H1 (cell line): ENCODE results near the gene TLR5.

Source experiments
- CBX5 ChIP-seq: fragments of 300-800, 300-1000 bp; sonication (generic); IDR thresholded peaks from 2 replicates; pipeline ENCODE4 v1.7.1; 2016; ENCODE audit warnings: antibody characterized with exemption, low read length, low read depth
- CEBPB ChIP-seq: IDR thresholded peaks from 2 replicates; pipeline ENCODE4 v1.6.1; 2012; ENCODE audit warnings: low read depth, low read length
- EZH2 ChIP-seq: fragments of 200-600 bp; sonication (generic); IDR thresholded peaks from 2 replicates; pipeline ENCODE4 v1.7.1; 2012; ENCODE audit warnings: low read depth, mild to moderate bottlenecking, moderate library complexity, low read length, inconsistent platforms; ENCODE audit not compliant: severe bottlenecking
- FOSL1 ChIP-seq: IDR thresholded peaks from 2 replicates; pipeline ENCODE4 v1.6.1; 2011; ENCODE audit warnings: mild to moderate bottlenecking, low read depth, low read length, moderate library complexity; ENCODE audit not compliant: insufficient read depth
- GABPA ChIP-seq: IDR thresholded peaks from 2 replicates; pipeline ENCODE4 v1.6.1; 2011; ENCODE audit warnings: mild to moderate bottlenecking, low read length, moderate library complexity, borderline replicate concordance; ENCODE audit not compliant: insufficient read depth
- MAFK ChIP-seq: IDR thresholded peaks from 2 replicates; pipeline ENCODE4 v1.6.1; 2012; ENCODE audit warnings: low read depth, mild to moderate bottlenecking, improper control_type of control experiment, low read length
- SP4 ChIP-seq: IDR thresholded peaks from 2 replicates; pipeline ENCODE4 v1.6.1; 2012; ENCODE audit warnings: low read length, inconsistent platforms
- TAF7 ChIP-seq: optimal IDR thresholded peaks from 2 replicates; pipeline ENCODE3; 2011; ENCODE audit warnings: low read depth, mild to moderate bottlenecking, inconsistent platforms, low read length, moderate library complexity, borderline replicate concordance
- TBP ChIP-seq: IDR thresholded peaks from 2 replicates; pipeline ENCODE4 v1.6.1; 2011; ENCODE audit warnings: low read depth, low read length, improper control_type of control experiment
- TF ChIP-seq, protein P1 (sequence below): IDR thresholded peaks from 2 replicates; pipeline ENCODE4 v1.6.1; 2011; ENCODE audit warnings: low read length, improper control_type of control experiment
- TF ChIP-seq, protein P2 (sequence below), 3 experiments: IDR thresholded peaks; 1 replicate in 2 of 3; 2 replicates in 1 of 3; pipeline versions ENCODE4 v1.5.1 to v1.6.1; 2011; ENCODE audit warnings: low read length in 3 of 3, mild to moderate bottlenecking in 3 of 3, inconsistent platforms in 2 of 3, low read depth in 1 of 3, moderate library complexity in 1 of 3; ENCODE audit not compliant: insufficient read depth in 1 of 3; ENCODE audit errors: control extremely low read depth in 1 of 3

DNA sequence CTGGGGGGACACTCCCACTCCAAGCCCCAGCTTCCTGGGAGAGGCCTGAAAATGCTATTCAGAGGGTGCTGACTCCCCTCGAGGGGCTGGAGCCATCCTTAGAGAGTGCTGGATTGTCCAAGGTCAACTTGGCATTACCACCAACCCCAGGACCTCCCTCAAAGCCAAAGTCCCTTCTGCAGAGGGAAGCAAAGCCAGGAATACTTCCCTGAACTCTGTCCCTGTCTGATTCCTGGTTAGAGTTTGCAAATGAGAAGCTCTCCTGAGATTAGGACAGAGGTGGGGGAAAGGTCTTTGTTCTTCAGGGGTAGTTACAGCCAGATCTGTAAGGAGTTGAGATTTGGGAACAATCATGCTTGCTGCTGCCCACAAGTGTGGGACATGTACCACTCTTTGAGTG lies 45.3 kb downstream of the TLR5 start:
- TF ChIP-seq GABPA, result no peak
- no peak for TF ChIP-seq CEBPB
- TF ChIP-seq, protein P1, sequence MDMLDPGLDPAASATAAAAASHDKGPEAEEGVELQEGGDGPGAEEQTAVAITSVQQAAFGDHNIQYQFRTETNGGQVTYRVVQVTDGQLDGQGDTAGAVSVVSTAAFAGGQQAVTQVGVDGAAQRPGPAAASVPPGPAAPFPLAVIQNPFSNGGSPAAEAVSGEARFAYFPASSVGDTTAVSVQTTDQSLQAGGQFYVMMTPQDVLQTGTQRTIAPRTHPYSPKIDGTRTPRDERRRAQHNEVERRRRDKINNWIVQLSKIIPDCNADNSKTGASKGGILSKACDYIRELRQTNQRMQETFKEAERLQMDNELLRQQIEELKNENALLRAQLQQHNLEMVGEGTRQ, result no peak
- TF ChIP-seq MAFK, result no peak
- TF ChIP-seq TBP, result no peak
- TF ChIP-seq, protein P2, sequence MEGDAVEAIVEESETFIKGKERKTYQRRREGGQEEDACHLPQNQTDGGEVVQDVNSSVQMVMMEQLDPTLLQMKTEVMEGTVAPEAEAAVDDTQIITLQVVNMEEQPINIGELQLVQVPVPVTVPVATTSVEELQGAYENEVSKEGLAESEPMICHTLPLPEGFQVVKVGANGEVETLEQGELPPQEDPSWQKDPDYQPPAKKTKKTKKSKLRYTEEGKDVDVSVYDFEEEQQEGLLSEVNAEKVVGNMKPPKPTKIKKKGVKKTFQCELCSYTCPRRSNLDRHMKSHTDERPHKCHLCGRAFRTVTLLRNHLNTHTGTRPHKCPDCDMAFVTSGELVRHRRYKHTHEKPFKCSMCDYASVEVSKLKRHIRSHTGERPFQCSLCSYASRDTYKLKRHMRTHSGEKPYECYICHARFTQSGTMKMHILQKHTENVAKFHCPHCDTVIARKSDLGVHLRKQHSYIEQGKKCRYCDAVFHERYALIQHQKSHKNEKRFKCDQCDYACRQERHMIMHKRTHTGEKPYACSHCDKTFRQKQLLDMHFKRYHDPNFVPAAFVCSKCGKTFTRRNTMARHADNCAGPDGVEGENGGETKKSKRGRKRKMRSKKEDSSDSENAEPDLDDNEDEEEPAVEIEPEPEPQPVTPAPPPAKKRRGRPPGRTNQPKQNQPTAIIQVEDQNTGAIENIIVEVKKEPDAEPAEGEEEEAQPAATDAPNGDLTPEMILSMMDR (IDR thresholded peaks at IDR 0.05; ENCODE audit: control extremely low read depth in 1 of 3, insufficient read depth in 1 of 3, low read depth in 1 of 3, low read length in 3 of 3), result no peak
- TF ChIP-seq CBX5, result no peak
- no peak for TF ChIP-seq FOSL1
- no peak for TF ChIP-seq TAF7
- TF ChIP-seq SP4, result no peak
- no peak for TF ChIP-seq EZH2
